K562 (cell line): ENCODE data around the gene FRMPD4. TPM values are rescaled to one million over a fixed set of nuclear protein-coding genes. Genes with fewer than 3 reads are reported as not detected.

Experiments used
- ATAC-seq: fragments of 200-7000 bp; cut with Tn5 transposase; 3 replicates; pipeline ENCODE4 v1.9.1; 2020; ENCODE audit warnings: moderate library complexity
- BruUV-seq: library from RNA; stranded (reverse); fragments of 400-500 nt; replicated peaks from 2 replicates; lab custom pipeline; 2021; lab: Mats Ljungman, UMichigan
- CTCF ChIA-PET: fragments of 300-600 bp; formaldehyde crosslinking; extraction: SDS; loops from one replicate; lab custom pipeline; 2021; ENCODE audit warnings: low intra/inter-chr PET ratio; lab: Yijun Ruan, JAX
- POLR2A ChIA-PET: fragments of 300-600, 350-650 bp; sonication (Branson Sonifier 250); formaldehyde crosslinking; extraction: SDS; loops from one replicate; lab custom pipeline; 2021; ENCODE audit warnings: antibody characterized with exemption, inconsistent platforms; lab: Yijun Ruan, JAX
- DNase-seq, 4 experiments: peaks; one replicate each; pipeline versions ENCODE4 v3.0.0 to v3.0.0-alpha.2; 2011 to 2018; ENCODE audit warnings: low spot score in 3 of 4, mixed read lengths in 3 of 4; ENCODE audit errors: extremely low read depth in 1 of 4
- FAIRE-seq: peaks from 2 replicates; lab custom pipeline; 2011; peaks lifted over from hg19 to GRCh38; lab: Jason Lieb, UNC
- H2AFZ ChIP-seq: 2 replicates; pipeline ENCODE4 v1.6.0; 2011; ENCODE audit warnings: low read depth, low read length, control low read depth, inconsistent platforms
- H3K27ac ChIP-seq: fragments of 200-600 bp; 3 replicates; pipeline ENCODE4 v1.8.0; 2011; ENCODE audit warnings: low read depth, mild to moderate bottlenecking, control low read depth, inconsistent platforms, low read length, moderate library complexity, mixed read lengths; ENCODE audit errors: extremely low read depth
- H3K27me3 ChIP-seq, 2 experiments: fragments of 300-600 bp in 1 of 2; 2 replicates in 1 of 2; 3 replicates in 1 of 2; pipeline versions ENCODE4 v1.6.0 to v1.8.0; 2011; ENCODE audit warnings: inconsistent platforms in 2 of 2, low read length in 2 of 2, mild to moderate bottlenecking in 1 of 2, mixed read lengths in 1 of 2, moderate library complexity in 1 of 2; ENCODE audit not compliant: control insufficient read depth in 2 of 2, insufficient read depth in 2 of 2
- H3K36me3 ChIP-seq: fragments of 300-600 bp; 3 replicates; pipeline ENCODE4 v1.8.0; 2011; ENCODE audit warnings: mild to moderate bottlenecking, low read length, inconsistent platforms; ENCODE audit not compliant: control insufficient read depth, insufficient read depth
- H3K4me1 ChIP-seq, 2 experiments: fragments of 200-600 bp in 1 of 2; replicated peaks in 1 of 2; 2 replicates in 1 of 2; 3 replicates in 1 of 2; pipeline versions ENCODE4 v1.5.1 to v1.8.0; 2011; ENCODE audit warnings: inconsistent platforms in 2 of 2, low read length in 2 of 2, mild to moderate bottlenecking in 1 of 2, mixed read lengths in 1 of 2, moderate library complexity in 1 of 2; ENCODE audit not compliant: control insufficient read depth in 2 of 2, insufficient read depth in 2 of 2
- H3K4me2 ChIP-seq: 2 replicates; pipeline ENCODE4 v1.6.1; 2011; ENCODE audit warnings: low read length, control low read depth, inconsistent platforms, mixed read lengths; ENCODE audit not compliant: insufficient read depth
- H3K4me3 ChIP-seq: fragments of 200-600 bp; sonication (generic), shearing (Covaris generic); 2 replicates; pipeline ENCODE4 v1.5.1; 2016; ENCODE audit warnings: control low read depth, inconsistent platforms
- H3K79me2 ChIP-seq: fragments of 200-600 bp; 3 replicates; pipeline ENCODE4 v1.8.0; 2011; ENCODE audit warnings: low read length, inconsistent platforms; ENCODE audit not compliant: control insufficient read depth, insufficient read depth
- H3K9ac ChIP-seq, 2 experiments: 2 replicates each; pipeline versions ENCODE4 v1.6.0 to v1.6.1; 2011; ENCODE audit warnings: low read depth in 2 of 2, low read length in 2 of 2, control low read depth in 1 of 2, inconsistent platforms in 1 of 2, mild to moderate bottlenecking in 1 of 2, mixed read lengths in 1 of 2; ENCODE audit not compliant: insufficient read depth in 1 of 2
- H3K9me1 ChIP-seq: one replicate; pipeline ENCODE4 v1.6.0; 2011; ENCODE audit warnings: inconsistent platforms, mild to moderate bottlenecking, low read length, moderate library complexity; ENCODE audit not compliant: control insufficient read depth, insufficient read depth
- H3K9me3 ChIP-seq: replicated peaks from 2 replicates; pipeline ENCODE4 v1.5.1; 2011; ENCODE audit warnings: low read depth, low read length, inconsistent platforms; ENCODE audit not compliant: control insufficient read depth, insufficient read depth
- H4K20me1 ChIP-seq: replicated peaks from 2 replicates; pipeline ENCODE4 v1.6.1; 2011; ENCODE audit warnings: low read length, inconsistent platforms, mixed read lengths; ENCODE audit not compliant: control insufficient read depth, insufficient read depth
- FOXP4 ChIP-seq: sonication (generic); formaldehyde crosslinking; IDR thresholded peaks from 2 replicates; pipeline ENCODE4 v1.8.0; 2022; ENCODE audit warnings: mild to moderate bottlenecking, missing genetic modification reagents, borderline replicate concordance
- RBM22 ChIP-seq: fragments of 200-400 bp; formaldehyde crosslinking; IDR thresholded peaks from 2 replicates; pipeline ENCODE4 v1.6.1; 2018; ENCODE audit warnings: low read length, low read depth; ENCODE audit not compliant: poor library complexity, severe bottlenecking
- SPI1 ChIP-seq: IDR thresholded peaks from 2 replicates; pipeline ENCODE4 v1.6.1; 2011; ENCODE audit warnings: low read depth, low read length, control low read depth, borderline replicate concordance
- YY1 ChIP-seq, 3 experiments: IDR thresholded peaks; 2 replicates each; pipeline ENCODE4 v1.6.1; 2011; ENCODE audit warnings: low read length in 2 of 3, mild to moderate bottlenecking in 2 of 3, moderate library complexity in 2 of 3, borderline replicate concordance in 1 of 3, control low read depth in 1 of 3, low read depth in 1 of 3; ENCODE audit not compliant: insufficient read depth in 3 of 3, insufficient replicate concordance in 2 of 3, control insufficient read depth in 1 of 3, insufficient read length in 1 of 3; ENCODE audit errors: extremely low read depth in 1 of 3
- ZNF217 ChIP-seq: sonication (generic); formaldehyde crosslinking; IDR thresholded peaks from 2 replicates; pipeline ENCODE4 v1.8.0; 2022; ENCODE audit warnings: mild to moderate bottlenecking, missing genetic modification reagents
- ZNF232 ChIP-seq: sonication (generic); formaldehyde crosslinking; IDR thresholded peaks from 2 replicates; pipeline ENCODE4 v1.8.0; 2022; ENCODE audit warnings: mild to moderate bottlenecking, missing genetic modification reagents
- ZNF316 ChIP-seq: fragments of 450-650 bp; IDR thresholded peaks from 2 replicates; pipeline ENCODE4 v1.6.1; 2016
- ZNF347 ChIP-seq: fragments of 450-650 bp; formaldehyde crosslinking; IDR thresholded peaks from 2 replicates; pipeline ENCODE4 v1.4.0; 2020; ENCODE audit warnings: low read depth, mild to moderate bottlenecking, moderate library complexity
- ZNF384 ChIP-seq: IDR thresholded peaks from 2 replicates; pipeline ENCODE4 v1.6.1; 2012; ENCODE audit warnings: low read depth, low read length, improper control_type of control experiment
- ZSCAN29 ChIP-seq: fragments of 450-650 bp; IDR thresholded peaks from 2 replicates; pipeline ENCODE4 v1.6.1; 2017
- WGBS: fragments of 100-300 bp; shearing (Covaris generic); methylation state at CpG from one replicate; pipeline ENCODE4 v1.1.6; 2016; ENCODE audit warnings: low coverage, mixed read lengths; ENCODE audit not compliant: insufficient coverage; ENCODE audit errors: missing lambda C conversion rate; 5-methylcytosine and 5-hydroxymethylcytosine counted together
- in situ Hi-C: fragments of 300-500 bp; cut with MboI; formaldehyde crosslinking; loops from 4 replicates; pipeline ENCODE4 v1.15.0; 2018; ENCODE audit warnings: inconsistent platforms, mixed read lengths
- intact Hi-C: fragments of 100-400 bp; cut with micrococcal nuclease; formaldehyde crosslinking; loops from 2 replicates; pipeline ENCODE4 v1.14.2; 2022
- polyA plus RNA-seq, 8 experiments: library from polyadenylated mRNA; depleted of rRNA in 4 of 8; stranded (reverse) in 5 of 8; unstranded in 3 of 8; fragments of >200 nt; fragmentation: Nextera tagmentation in 2 of 8; fragmentation: Illumina TruSeq in 1 of 8; extraction: Ambion mirVana in 2 of 8; extraction: Trizol in 1 of 8; gene quantifications; 2 replicates each; pipeline versions ENCODE4 v1.2.1 to v1.2.3, GENCODE V29; 2011 to 2014; ENCODE audit warnings: inconsistent platforms in 1 of 8, missing spikeins in 1 of 8
- total RNA-seq, 7 experiments: library from RNA; depleted of rRNA in 6 of 7; stranded (reverse); fragments of >200 nt in 6 of 7; fragmentation: Illumina TruSeq in 2 of 7; extraction: Trizol in 2 of 7; gene quantifications; 2 replicates each; pipeline versions ENCODE4 v1.2.1 to v1.2.3, GENCODE V29; 2011 to 2021; ENCODE audit warnings: low replicate concordance in 1 of 7
- TF ChIP-seq, protein P1 (sequence below): fragments of 450-650 bp; IDR thresholded peaks from 2 replicates; pipeline ENCODE4 v1.6.1; 2018; ENCODE audit warnings: mild to moderate bottlenecking, low read depth; ENCODE audit not compliant: partially characterized antibody
- TF ChIP-seq, protein P2 (sequence below): fragments of 450-650 bp; IDR thresholded peaks from 2 replicates; pipeline ENCODE4 v1.6.1; 2014; ENCODE audit warnings: low read depth, mild to moderate bottlenecking, moderate library complexity, borderline replicate concordance
- TF ChIP-seq, protein P3 (sequence below): fragments of 200-800 bp; sonication (Bioruptor generic); IDR thresholded peaks from 2 replicates; pipeline ENCODE4 v1.6.1; 2017; ENCODE audit warnings: missing genetic modification characterization, missing compliant biosample characterization

The FRMPD4 gene
- total and polyA plus RNA-seq, 9 of the 15 experiments (the other 6 are each of a cell fraction or from before 2014, with no cell fraction given) = not detected

DNA sequence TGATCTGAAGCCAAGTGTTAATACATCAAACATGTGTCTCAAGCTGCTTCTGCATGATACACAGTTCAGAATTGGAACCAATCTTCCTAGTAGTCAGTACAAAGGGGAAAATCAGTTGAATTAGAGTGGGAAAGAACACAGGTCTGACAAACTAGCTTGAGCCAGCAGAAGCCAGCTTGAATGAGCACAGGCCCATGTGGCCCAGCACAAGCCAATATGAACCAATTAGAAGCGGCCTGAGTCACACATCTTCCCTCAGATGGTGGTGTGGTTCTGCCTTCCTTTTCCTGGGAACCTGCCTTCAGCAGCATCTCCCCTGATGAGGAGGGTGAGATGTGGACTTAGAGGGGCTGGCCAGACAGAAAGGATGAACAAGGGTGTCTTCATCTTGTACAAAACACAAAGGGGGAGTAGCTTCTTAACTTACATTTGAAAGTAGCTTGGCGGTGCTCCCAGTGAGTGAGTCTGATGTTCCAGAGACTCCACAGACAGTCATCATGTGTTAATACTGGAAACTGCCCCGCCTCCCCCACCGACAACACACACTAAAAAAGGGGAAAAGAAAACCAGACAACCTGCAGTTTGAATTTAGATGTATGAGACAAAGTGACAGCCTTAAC lies 72.0 kb downstream of the FRMPD4 start:
- no peaks in the 10 kb centered on the region for H4K20me1 ChIP-seq
- no peak overlapping the region for H3K27ac ChIP-seq
- ATAC-seq = no peak
- H3K4me1 ChIP-seq = no peaks in the 10 kb centered on the region
- H3K4me2 ChIP-seq = no peak overlapping the region
- FAIRE-seq = no peak
- BruUV-seq = no TSS peak
- H2AFZ ChIP-seq = no peak overlapping the region
- H3K9me1 ChIP-seq = no peaks in the 10 kb centered on the region
- H3K27me3 ChIP-seq = no peaks in the 10 kb centered on the region
- no peak overlapping the region for H3K4me3 ChIP-seq
- 0% methylated on average over 1 of the region's 4 CpGs for WGBS
- no peak overlapping the region for H3K9ac ChIP-seq
- intact Hi-C loops (no loop called here), in situ Hi-C loops (no loop called here)
- CTCF ChIA-PET = no interaction called here
- TF ChIP-seq ZNF347 (no peak), ZNF232 (CRISPR knock-in tag) (no peak), SPI1 (no peak), ZNF316 (no peak), RBM22 (no peak), FOXP4 (CRISPR knock-in tag) (no peak), ZNF217 (no peak), ZNF384 (no peak), ZSCAN29 (no peak), YY1 (IDR thresholded peaks at IDR 0.05; ENCODE audit: borderline replicate concordance in 1 of 3, control insufficient read depth in 1 of 3, extremely low read depth in 1 of 3, insufficient read depth in 3 of 3, insufficient read length in 1 of 3, insufficient replicate concordance in 2 of 3, low read depth in 1 of 3, low read length in 2 of 3) (no peak)
- TF ChIP-seq, protein P1, sequence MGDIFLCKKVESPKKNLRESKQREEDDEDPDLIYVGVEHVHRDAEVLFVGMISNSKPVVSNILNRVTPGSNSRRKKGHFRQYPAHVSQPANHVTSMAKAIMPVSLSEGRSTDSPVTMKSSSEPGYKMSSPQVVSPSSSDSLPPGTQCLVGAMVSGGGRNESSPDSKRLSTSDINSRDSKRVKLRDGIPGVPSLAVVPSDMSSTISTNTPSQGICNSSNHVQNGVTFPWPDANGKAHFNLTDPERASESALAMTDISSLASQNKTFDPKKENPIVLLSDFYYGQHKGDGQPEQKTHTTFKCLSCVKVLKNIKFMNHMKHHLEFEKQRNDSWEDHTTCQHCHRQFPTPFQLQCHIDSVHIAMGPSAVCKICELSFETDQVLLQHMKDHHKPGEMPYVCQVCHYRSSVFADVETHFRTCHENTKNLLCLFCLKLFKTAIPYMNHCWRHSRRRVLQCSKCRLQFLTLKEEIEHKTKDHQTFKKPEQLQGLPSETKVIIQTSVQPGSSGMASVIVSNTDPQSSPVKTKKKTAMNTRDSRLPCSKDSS = no peak
- TF ChIP-seq, protein P2, sequence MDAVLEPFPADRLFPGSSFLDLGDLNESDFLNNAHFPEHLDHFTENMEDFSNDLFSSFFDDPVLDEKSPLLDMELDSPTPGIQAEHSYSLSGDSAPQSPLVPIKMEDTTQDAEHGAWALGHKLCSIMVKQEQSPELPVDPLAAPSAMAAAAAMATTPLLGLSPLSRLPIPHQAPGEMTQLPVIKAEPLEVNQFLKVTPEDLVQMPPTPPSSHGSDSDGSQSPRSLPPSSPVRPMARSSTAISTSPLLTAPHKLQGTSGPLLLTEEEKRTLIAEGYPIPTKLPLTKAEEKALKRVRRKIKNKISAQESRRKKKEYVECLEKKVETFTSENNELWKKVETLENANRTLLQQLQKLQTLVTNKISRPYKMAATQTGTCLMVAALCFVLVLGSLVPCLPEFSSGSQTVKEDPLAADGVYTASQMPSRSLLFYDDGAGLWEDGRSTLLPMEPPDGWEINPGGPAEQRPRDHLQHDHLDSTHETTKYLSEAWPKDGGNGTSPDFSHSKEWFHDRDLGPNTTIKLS = no peak
- TF ChIP-seq, protein P3, sequence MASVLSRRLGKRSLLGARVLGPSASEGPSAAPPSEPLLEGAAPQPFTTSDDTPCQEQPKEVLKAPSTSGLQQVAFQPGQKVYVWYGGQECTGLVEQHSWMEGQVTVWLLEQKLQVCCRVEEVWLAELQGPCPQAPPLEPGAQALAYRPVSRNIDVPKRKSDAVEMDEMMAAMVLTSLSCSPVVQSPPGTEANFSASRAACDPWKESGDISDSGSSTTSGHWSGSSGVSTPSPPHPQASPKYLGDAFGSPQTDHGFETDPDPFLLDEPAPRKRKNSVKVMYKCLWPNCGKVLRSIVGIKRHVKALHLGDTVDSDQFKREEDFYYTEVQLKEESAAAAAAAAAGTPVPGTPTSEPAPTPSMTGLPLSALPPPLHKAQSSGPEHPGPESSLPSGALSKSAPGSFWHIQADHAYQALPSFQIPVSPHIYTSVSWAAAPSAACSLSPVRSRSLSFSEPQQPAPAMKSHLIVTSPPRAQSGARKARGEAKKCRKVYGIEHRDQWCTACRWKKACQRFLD (CRISPR knock-in tag) = no peak
- POLR2A ChIA-PET = no interaction called here
- H3K9me3 ChIP-seq = no peaks in the 10 kb centered on the region
- H3K36me3 ChIP-seq = no peaks in the 10 kb centered on the region
- no peaks in the 10 kb centered on the region for H3K79me2 ChIP-seq
- DNase-seq = no peak
